ENCODE data around the gene CNTNAP5.

Gene CNTNAP5

GRCh38 chr2:124919296-124919695, 894.2 kb downstream of the CNTNAP5 start:
- DNase-seq, result no peak

DNA sequence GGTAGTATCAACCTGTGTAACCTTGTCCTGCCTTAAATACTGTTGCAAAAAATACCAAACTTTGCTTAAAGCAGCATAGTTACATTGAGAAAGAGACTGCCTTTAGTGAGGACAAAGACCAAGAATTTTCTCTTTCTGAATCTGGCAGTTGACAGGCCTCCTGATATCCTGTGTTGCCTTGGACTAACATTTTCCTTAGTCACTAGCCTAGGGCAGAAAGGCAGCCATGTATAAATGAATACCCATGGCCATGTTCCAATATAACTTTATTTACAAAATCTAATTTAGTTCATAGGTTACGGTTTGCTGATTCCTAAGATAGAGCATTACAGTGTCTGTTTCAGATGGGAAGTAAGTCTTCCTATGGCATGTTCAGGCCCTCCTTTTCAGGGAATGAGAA, 895.4 kb downstream of the CNTNAP5 start:
- no peak for DNase-seq

GRCh38 chr2:124921191-124921590, 896.1 kb downstream of the CNTNAP5 start:
- no peak for DNase-seq

- no peak for DNase-seq
Measured at GRCh38 chr2:124923097-124923496, 898.0 kb downstream of the CNTNAP5 start.

DNA sequence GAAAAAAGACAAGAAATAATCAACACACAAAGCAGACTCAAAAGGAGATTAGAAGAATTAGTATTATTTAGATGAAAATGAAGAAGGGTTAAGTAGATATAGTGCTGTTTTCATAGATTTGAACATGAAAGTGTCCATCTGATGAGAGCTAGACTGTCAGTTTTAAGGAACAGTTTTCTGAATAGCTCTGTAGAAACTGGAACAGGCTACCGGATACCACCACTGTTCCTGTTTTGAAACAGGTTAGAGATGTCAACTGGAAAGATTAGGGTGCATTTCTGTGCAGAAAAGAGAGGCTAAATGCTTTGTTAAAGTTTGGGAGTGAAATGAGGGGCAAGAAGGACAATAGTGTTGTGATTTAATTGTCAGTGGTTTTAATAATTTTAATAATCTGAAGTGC, 908.8 kb downstream of the CNTNAP5 start:
- DNase-seq, result no peak

GRCh38 chr2:124953921-124954320, 928.8 kb downstream of the CNTNAP5 start:
- DNase-seq, result no peak

DNA sequence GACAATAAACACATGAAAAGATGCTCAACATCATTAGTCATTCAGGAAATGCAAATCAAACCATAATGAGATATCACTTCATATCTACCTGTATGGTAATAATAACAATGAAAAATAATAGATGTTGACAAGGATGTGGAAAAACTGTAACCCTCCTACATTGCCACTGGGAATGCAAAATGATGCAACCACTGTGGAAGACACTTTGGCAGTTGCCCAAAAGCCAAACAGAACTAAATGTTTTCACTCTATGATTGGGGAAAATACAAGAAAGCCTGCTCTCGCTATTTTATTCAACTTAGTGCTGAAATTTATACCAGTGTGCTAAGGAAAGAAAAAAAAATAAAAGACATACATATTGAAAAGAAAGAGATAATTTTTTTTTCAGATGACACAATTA, 934.5 kb downstream of the CNTNAP5 start:
- no peak for DNase-seq

- no peak for DNase-seq
Measured at GRCh38 chr2:124961132-124961531, 936.0 kb downstream of the CNTNAP5 start.
